ENCODE results near the gene LMF1. TPM values are rescaled to one million over a fixed set of nuclear protein-coding genes. Genes with fewer than 3 reads are reported as not detected.
A peak's percentile ranks its signal among the peaks of the same experiment; 100 is the strongest.

The LMF1 gene
- total RNA-seq, 1 donor from 2014 or later = 21.4 TPM

DNA sequence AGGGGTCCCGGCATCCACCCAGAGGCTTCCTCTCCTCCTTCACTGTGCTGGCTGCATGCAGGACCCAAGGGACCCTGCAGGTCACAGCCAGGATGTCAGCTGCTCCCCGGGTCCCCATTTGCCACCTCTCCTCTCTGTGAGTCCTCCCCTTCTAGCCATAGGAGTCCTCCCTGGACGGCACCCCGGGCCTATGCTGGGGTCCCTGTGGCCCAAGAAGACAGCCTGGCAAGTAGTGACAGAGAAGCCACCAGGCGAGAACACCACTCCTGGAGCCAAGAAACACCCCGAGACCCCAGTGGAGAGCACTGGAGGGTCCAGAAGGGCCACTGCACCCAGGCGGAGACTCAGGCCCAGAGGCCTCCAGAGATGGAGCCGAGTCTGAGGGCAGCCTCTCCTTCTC is 44.1 kb downstream of the LMF1 start:
- peaks cover 4% of the 10 kb centered on the region for H3K9me3 Mint-ChIP-seq
- no peaks in the 10 kb centered on the region for H3K27me3 Mint-ChIP-seq
- H3K4me3 Mint-ChIP-seq = no peak overlapping the region
- no peak overlapping the region for H3K27ac Mint-ChIP-seq
- peak; percentile 65 for DNase-seq (ENCODE audit: extremely low spot score, unreplicated experiment)
- peaks cover 14% of the 10 kb centered on the region for H3K36me3 Mint-ChIP-seq
- peaks cover 4% of the 10 kb centered on the region for H3K4me1 Mint-ChIP-seq (ENCODE audit: unreplicated experiment)
- TF ChIP-seq, protein P1, sequence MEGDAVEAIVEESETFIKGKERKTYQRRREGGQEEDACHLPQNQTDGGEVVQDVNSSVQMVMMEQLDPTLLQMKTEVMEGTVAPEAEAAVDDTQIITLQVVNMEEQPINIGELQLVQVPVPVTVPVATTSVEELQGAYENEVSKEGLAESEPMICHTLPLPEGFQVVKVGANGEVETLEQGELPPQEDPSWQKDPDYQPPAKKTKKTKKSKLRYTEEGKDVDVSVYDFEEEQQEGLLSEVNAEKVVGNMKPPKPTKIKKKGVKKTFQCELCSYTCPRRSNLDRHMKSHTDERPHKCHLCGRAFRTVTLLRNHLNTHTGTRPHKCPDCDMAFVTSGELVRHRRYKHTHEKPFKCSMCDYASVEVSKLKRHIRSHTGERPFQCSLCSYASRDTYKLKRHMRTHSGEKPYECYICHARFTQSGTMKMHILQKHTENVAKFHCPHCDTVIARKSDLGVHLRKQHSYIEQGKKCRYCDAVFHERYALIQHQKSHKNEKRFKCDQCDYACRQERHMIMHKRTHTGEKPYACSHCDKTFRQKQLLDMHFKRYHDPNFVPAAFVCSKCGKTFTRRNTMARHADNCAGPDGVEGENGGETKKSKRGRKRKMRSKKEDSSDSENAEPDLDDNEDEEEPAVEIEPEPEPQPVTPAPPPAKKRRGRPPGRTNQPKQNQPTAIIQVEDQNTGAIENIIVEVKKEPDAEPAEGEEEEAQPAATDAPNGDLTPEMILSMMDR (conservative IDR thresholded peaks at IDR 0.05) = no peak

DNA sequence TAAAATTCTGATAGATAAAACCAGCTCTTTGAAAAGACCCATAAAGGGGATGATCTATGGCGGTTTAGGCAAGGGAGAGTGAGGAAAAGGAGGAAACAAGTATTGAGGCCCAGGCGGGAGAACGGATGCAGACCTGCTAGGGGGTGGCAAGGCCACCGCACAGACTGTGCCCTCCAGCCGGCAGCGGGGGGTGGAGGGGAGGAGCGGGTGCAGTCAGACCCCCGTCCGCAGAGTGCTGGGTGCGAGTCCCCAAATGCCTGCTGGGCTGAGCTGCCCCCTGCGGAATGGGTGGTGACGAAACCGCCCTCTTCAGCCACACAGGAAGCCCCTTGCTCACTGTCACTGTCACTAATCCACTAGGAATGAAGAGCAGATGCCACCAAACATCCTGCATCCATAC is 46.0 kb downstream of the LMF1 start:
- DNase-seq (ENCODE audit: extremely low spot score, unreplicated experiment) = no peak
- H3K4me1 Mint-ChIP-seq (ENCODE audit: unreplicated experiment) = peaks cover 13% of the 10 kb centered on the region
- no peaks in the 10 kb centered on the region for H3K27me3 Mint-ChIP-seq
- TF ChIP-seq, protein P1 (conservative IDR thresholded peaks at IDR 0.05) = no peak
- H3K36me3 Mint-ChIP-seq = peaks cover 26% of the 10 kb centered on the region
- peaks cover 4% of the 10 kb centered on the region for H3K9me3 Mint-ChIP-seq
- no peak overlapping the region for H3K4me3 Mint-ChIP-seq
- H3K27ac Mint-ChIP-seq = no peak overlapping the region

DNA sequence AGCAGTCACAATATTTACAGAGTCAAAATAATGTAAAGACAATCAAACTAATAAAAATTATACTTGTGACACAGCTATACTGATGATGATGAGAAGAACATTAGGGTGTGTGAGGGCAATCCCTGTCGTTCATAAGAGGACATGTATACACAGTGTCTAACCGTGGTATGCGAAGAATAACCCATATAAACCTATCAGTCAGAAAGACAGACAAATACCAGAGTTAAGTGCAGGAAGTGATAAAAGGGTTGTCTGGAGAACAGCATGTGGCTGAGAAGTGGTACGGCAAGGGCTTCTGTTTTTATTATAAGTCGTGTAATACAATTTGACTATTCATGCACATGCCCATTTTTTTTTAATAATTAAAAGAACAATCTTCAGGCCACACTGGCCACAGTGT is 46.7 kb downstream of the LMF1 start:
- peaks cover 26% of the 10 kb centered on the region for H3K36me3 Mint-ChIP-seq
- no peak overlapping the region for H3K27ac Mint-ChIP-seq
- no peaks in the 10 kb centered on the region for H3K27me3 Mint-ChIP-seq
- TF ChIP-seq, protein P1 (conservative IDR thresholded peaks at IDR 0.05) = no peak
- H3K9me3 Mint-ChIP-seq = peaks cover 4% of the 10 kb centered on the region
- H3K4me3 Mint-ChIP-seq = no peak overlapping the region
- peaks cover 13% of the 10 kb centered on the region for H3K4me1 Mint-ChIP-seq (ENCODE audit: unreplicated experiment)
- no peak for DNase-seq (ENCODE audit: extremely low spot score, unreplicated experiment)

DNA sequence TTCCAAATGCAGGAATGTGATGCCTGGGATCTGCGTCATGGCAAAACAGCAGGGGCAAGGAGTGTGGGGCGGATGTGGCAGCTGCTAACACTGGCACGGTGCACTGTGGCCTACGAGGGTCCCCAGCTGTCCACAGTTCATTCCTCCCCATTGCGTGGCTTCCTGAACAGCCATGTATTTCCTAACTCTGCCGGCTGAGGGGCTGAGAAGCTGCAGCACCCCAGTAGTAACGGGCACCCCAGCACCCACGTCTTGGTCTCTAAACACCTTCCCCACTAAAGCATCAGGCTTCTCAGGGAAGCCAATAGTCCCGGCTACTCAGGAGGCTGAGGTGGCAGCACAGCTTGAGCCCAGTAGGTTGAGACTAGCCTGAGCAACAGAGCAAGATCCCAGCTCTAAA is 47.6 kb downstream of the LMF1 start:
- no peak overlapping the region for H3K4me3 Mint-ChIP-seq
- peaks cover 17% of the 10 kb centered on the region for H3K4me1 Mint-ChIP-seq (ENCODE audit: unreplicated experiment)
- no peak for DNase-seq (ENCODE audit: extremely low spot score, unreplicated experiment)
- no peaks in the 10 kb centered on the region for H3K27me3 Mint-ChIP-seq
- H3K27ac Mint-ChIP-seq = no peak overlapping the region
- H3K36me3 Mint-ChIP-seq = peaks cover 26% of the 10 kb centered on the region
- TF ChIP-seq, protein P1 (conservative IDR thresholded peaks at IDR 0.05) = no peak
- peaks cover 4% of the 10 kb centered on the region for H3K9me3 Mint-ChIP-seq

DNA sequence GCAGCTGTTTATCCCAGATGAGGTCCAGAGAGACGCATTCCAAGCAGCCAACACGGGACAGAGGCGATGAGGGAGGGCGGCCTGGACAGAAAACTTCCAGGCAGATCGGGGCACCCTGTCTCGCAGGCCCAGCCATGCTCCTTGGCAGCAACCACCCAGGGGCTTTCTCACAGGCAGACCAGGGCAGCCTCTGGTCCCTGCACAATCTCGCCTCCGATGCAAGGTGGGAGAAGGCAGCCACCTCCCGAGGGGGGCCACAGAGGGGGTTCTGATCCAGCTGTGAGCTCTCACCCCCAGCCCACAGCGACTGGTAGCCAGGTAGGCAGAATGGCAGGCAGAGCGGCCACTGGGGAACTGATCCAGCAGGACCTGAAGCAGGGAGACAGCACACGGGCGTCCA is 48.7 kb downstream of the LMF1 start:
- Mint-ChIP-seq H3K4me1 (ENCODE audit: unreplicated experiment) (peaks cover 23% of the 10 kb centered on the region), H3K9me3 (peaks cover 4% of the 10 kb centered on the region), H3K36me3 (peaks cover 26% of the 10 kb centered on the region), H3K27ac (no peak overlapping the region), H3K27me3 (no peaks in the 10 kb centered on the region), H3K4me3 (no peak overlapping the region)
- TF ChIP-seq, protein P1 (conservative IDR thresholded peaks at IDR 0.05) = no peak
- no peak for DNase-seq (ENCODE audit: extremely low spot score, unreplicated experiment)

DNA sequence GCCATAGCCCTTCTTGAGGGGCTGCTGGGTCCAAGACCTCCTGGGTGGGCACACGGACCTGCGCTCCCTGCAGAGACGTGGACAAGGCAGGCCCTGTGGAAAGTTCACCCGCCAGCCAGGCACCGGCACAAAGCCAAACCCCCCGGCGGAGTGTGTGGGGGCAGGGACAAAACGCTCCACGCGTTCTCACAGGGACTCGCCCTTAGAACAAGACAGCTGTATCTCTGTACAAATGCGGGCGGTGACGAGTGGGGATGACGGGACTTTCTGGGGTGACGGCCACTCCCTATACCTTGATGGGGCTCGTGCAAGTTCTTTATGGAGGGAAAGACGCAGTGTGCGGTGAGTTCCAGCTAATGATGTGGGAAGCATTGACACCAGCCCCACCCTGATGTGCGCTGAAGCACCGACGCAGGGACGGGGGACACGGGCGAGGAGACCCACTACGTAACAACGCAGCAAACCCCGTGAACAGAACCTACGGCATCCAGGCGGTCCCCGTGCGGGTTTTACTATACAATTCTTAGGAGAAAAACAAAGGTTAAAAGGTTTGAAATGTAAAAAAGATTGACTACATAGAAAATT is 49.4 kb downstream of the LMF1 start:
- Mint-ChIP-seq H3K4me1 (ENCODE audit: unreplicated experiment) (peaks cover 23% of the 10 kb centered on the region), H3K36me3 (peaks cover 25% of the 10 kb centered on the region), H3K27ac (no peak overlapping the region), H3K4me3 (no peak overlapping the region), H3K9me3 (peaks cover 4% of the 10 kb centered on the region), H3K27me3 (no peaks in the 10 kb centered on the region)
- DNase-seq (ENCODE audit: extremely low spot score, unreplicated experiment) = no peak
- TF ChIP-seq, protein P1 (conservative IDR thresholded peaks at IDR 0.05) = no peak
